Subcutaneous adipose tissue (tissue), 4 donors: ENCODE data around the gene AQP3. TPM values are rescaled to one million over a fixed set of nuclear protein-coding genes. Genes with fewer than 3 reads are reported as not detected.

Experiments
- CTCF ChIP-seq: fragments of 450-650 bp; IDR thresholded peaks from one replicate; pipeline ENCODE4 v1.5.1; 2016; ENCODE audit warnings: low read depth, mild to moderate bottlenecking, control low read depth, antibody characterized with exemption, moderate library complexity
- total RNA-seq, 4 donors: library from RNA; depleted of rRNA; stranded (reverse); fragments of >200 nt; gene quantifications; one replicate each; pipeline ENCODE4 v1.1.0, GENCODE V29; 2016

AQP3 gene
- total RNA-seq, 4 donors from 2014 or later = 2.1 to 38.1 (median 10.2) TPM

GRCh38 chr9:33415501-33416038 lies 31.8 kb downstream of the AQP3 start:
- TF ChIP-seq CTCF = no peak

- no peak for TF ChIP-seq CTCF
Measured at GRCh38 chr9:33414889-33415500, 32.4 kb downstream of the AQP3 start.

GRCh38 chr9:33414268-33414667 lies 33.1 kb downstream of the AQP3 start:
- no peak for TF ChIP-seq CTCF

- TF ChIP-seq CTCF = no peak
Measured at GRCh38 chr9:33408087-33408486, 39.3 kb downstream of the AQP3 start.

GRCh38 chr9:33407061-33407460 lies 40.3 kb downstream of the AQP3 start:
- TF ChIP-seq CTCF = no peak

- TF ChIP-seq CTCF = no peak
Measured at GRCh38 chr9:33404788-33405362, 42.5 kb downstream of the AQP3 start.

GRCh38 chr9:33403941-33404787 lies 43.2 kb downstream of the AQP3 start:
- no peak for TF ChIP-seq CTCF
